CD4-positive, alpha-beta T cell treated with Interleukin-2 at 100 ng/mL for 4 hours (primary cell): ENCODE data around the gene MRFAP1L1.
"Not testable (repeated sequence)": the region's sequence is repeated elsewhere in the genome, so short reads cannot be mapped to it uniquely, and the experiment has no call there.

ENCODE experiments used
- DNase-seq: peaks from one replicate; pipeline ENCODE4 v3.0.0-alpha.2; 2020; ENCODE audit warnings: low spot score

The MRFAP1L1 gene

DNA sequence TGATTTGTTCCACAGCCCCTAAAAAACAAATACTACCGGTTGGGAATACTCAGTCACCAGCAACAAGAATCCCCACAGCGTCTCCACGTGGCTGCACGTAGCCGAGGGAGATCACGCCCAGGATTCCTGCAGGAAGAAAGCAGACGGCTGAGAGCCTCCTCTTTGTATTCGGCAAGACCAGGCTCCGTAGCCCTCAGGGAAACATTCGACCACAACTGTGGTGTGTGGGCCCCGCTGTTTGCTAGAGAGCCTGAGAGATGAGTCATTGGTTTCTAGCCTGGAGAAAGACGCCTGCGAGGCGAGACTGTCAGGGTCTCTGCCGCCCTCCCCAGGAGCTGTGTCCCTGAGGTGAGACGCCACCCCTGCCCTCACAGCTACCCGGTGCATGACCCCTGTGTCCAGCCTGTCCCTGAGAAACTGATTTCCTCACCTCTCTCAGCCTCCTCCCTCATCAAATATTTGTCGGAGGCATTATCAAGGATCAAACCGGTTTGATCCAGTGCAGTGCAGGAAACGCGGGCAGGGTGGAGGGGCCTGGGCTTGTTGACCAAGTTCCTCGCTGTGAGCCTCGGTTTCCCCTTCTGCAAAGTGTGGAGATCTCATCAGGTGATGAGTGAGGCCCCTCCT lies 20.7 kb downstream of the MRFAP1L1 start:
- peak; percentile 83 for DNase-seq

GRCh38 chr4:6687947-6688878 lies 21.5 kb downstream of the MRFAP1L1 start:
- DNase-seq = no peak

- DNase-seq = no peak
Measured at GRCh38 chr4:6686104-6686787, 23.4 kb downstream of the MRFAP1L1 start.

GRCh38 chr4:6684656-6685055 lies 25.0 kb downstream of the MRFAP1L1 start:
- DNase-seq = no peak

- no peak for DNase-seq
Measured at GRCh38 chr4:6682862-6683590, 26.6 kb downstream of the MRFAP1L1 start.

- DNase-seq = no peak
Measured at GRCh38 chr4:6681191-6681590, 28.5 kb downstream of the MRFAP1L1 start.

DNA sequence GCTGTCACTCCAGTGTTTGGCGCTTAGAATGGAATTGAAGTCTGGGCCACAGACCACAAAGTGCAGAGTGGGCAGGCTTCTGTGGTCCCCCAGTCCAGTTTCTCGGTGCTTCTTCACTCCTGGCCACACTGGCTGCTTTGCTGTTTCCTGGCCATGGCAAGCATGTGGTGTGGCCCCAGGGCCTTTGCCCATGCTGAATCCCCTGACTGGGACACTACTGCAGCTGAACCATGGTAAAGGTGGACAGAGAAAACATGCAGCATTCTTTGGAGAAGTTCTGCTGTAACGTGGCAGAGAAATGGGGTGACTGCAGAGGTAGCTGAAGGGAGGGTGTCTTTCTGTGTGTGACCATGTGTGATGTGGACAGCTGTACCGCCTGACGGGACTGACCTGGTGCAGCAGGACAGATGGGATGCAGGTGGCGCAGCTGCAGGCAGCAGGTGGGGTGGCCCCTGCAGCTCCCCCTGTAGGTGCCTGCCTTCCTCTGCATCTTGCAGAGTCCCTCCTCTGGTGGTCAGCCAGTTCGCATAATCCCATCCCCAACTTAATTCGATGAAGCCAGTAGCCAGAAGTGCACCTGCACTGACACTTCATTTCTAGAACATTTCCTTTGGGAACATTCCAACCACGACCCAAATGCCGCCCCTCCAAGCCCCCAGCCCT lies 29.2 kb downstream of the MRFAP1L1 start:
- DNase-seq = no peak

DNA sequence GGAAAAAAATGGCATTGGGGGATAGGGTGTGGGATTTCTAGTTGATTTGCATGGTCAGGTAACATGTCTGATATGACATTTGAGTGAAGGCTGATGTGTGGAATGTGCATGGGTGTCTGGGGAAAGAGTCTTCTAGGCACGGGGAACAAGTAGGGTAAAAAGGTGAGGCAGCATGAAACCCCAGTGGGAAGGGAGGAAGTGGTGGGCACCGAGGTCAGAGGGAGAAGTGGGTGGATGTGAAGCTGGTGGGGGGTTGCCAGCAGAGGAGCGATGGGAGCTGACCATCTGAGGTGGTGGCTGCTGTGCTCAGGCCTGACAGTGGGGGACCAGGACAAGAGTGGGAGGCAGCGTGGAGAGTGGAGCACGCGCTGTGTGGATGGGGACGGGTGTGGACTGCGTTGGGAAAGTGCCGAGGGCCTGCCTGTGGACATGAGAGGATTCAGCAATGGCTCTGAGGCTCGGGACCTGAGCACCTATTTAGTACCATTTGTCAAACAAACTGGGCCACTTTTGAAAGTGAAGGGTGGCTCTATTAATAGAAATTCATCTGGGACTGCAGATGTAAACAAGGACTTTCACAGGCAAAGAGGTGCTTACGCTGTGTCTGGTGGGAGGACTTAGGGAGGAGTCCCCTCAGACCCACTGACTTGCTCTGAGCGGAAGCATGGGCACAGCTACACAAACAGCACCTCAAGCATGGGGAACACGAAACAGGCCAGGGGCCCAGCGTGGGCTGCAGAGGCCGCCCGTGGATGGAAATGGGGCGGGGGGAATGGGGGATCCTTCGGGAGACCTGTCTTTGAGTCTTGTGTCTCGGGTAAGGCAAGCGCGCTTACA lies 32.7 kb downstream of the MRFAP1L1 start:
- no peak for DNase-seq

DNA sequence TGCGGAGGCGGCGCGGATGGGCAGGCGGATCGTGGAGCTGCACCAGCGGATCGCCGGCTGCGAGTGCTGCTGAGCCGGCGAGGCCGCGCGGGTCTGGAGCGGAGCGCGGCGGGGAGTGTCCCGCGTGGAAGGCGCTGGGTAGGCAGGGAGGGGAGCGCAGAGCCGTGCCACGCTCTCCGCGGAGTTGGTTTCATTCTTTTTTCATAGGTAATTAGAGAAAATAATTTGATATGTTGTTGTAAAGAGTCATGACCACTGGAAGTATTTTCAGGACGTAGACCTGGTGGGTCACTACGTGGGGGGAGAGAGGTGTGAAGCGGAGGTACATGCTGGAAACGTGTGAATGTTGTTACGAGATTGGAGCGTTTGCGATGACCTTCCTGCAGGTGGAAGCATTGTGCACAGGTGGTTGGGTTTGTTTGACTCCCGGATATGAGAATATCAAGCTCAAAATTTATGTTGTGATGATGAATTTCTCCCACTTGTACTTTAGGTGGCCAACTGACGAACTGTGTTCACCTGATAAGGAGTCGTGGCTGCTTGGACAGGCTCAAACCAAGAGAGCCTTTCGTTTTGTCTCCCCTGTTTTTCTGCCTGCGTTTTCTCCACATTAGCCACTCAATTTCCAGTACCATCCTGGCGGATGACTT lies 35.0 kb downstream of the MRFAP1L1 start:
- peak; percentile 83 for DNase-seq

DNA sequence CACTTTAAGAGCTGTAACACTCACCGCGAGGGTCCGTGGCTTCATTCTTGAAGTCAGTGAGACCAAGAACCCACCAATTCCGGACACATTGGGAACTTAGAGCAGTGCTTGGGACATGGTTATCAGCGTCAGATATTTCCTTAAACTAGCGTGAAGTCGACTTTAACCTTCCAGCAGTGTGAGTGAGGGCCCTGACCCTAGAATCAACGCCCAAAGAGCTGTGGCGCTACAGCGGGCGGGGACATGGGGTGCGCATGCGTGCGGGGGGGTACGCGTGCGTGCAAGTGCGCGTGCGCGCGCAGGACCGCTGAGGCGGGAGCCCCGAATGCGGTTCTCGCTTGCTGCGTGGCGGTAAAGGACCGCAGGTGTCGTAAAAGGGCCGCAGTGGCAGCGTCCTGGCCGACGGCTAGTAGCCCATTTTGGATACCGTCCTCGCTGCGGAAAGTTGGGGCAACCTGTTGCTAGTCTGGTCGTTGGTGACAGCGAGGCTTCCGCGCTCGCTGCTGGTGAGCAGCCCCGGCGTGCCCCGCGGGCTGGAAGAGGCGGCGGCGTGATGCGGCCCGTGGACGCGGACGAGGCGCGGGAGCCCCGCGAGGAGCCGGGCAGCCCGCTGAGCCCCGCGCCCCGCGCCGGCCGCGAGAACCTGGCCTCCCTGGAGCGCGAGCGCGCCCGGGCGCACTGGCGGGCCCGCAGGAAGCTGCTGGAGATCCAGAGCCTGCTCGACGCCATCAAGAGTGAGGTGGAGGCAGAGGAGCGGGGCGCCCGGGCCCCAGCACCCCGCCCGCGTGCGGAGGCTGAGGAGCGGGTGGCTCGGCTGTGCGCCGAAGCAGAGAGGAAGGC lies 35.8 kb downstream of the MRFAP1L1 start:
- DNase-seq = peak; percentile 93

DNA sequence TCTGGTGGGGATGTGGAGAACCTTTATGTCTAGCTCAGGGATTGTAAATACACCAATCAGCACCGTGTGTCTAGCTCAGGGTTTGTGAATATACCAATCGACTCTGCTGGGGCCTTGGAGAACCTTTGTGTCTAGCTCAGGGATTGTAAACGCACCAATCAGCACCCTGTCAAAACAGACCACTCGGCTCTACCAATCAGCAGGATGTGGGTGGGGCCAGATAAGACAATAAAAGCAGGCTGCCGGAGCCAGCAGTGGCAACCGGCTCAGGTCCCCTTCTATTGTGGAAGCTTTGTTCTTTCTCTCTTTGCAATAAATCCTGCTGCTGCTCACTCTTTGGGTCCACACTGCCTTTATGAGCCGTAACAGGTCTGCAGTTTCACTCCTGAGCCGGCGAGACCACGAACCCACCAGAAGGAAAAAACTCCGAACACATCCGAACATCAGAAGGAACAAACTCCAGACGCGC lies 36.4 kb downstream of the MRFAP1L1 start:
- peak; percentile 59 for DNase-seq

DNA sequence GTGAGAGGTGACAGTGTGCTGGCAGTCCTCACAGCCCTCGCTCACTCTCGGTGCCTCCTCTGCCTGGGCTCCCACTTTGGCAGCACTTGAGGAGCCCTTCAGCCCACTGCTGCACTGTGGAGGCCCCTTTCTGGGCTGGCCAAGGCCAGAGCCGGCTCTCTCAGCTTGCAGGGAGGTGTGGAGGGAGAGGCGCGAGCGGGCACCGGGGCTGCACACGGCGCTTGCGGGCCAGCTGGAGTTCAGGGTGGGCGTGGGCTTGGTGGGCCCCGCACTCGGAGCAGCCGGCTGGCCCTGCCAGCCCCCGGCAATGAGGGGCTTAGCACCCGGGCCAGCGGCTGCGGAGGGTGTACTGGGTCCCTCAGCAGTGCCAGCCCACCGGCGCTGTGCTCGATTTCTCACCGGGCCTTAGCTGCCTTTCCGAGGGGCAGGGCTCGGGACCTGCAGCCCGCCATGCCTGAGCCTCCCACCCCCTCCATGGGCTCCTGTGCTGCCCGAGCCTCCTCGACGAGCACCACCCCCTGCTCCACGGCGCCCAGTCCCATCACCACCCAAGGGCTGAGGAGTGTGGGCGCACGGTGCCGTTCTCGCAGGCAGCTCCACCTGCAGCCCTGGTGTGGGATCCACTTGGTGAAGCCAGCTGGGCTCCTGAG lies 37.0 kb downstream of the MRFAP1L1 start:
- not testable (repeated sequence) for DNase-seq

DNA sequence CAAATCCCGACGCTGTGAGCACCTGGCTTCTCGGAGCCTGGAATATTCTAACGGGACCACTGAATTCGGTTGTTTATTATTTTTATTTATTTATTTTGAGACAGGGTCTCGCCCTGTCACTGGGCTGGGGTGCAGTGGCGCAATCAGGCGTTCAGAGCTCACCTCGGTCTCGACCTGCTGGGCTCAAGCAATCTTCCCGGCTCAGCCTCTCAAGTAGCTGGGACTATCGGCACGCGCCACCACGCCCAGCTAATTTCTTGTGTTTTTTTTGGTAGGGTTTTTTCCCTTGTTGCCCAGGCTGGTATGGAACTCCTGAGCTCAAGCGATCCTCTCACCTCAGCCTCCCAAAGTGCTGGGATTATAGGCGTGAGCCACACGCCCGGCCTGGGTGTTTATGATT lies 37.5 kb downstream of the MRFAP1L1 start:
- DNase-seq = no peak

GRCh38 chr4:6671648-6672047 lies 38.0 kb downstream of the MRFAP1L1 start:
- no peak for DNase-seq

GRCh38 chr4:6668391-6668790 lies 41.3 kb downstream of the MRFAP1L1 start:
- DNase-seq = no peak

- no peak for DNase-seq
Measured at GRCh38 chr4:6665320-6665654, 44.4 kb downstream of the MRFAP1L1 start.

- no peak for DNase-seq
Measured at GRCh38 chr4:6663596-6664393, 45.9 kb downstream of the MRFAP1L1 start.

GRCh38 chr4:6662591-6662990 lies 47.1 kb downstream of the MRFAP1L1 start:
- DNase-seq = no peak
